ENCODE data around the gene NAP1L5. TPM values are rescaled to one million over a fixed set of nuclear protein-coding genes. Genes with fewer than 3 reads are reported as not detected.

The NAP1L5 gene
- total and polyA plus RNA-seq, 9 of the 15 experiments (the other 6 are each of a cell fraction or from before 2014, with no cell fraction given), result 2.4 to 10.6 (median 7.0) TPM

DNA sequence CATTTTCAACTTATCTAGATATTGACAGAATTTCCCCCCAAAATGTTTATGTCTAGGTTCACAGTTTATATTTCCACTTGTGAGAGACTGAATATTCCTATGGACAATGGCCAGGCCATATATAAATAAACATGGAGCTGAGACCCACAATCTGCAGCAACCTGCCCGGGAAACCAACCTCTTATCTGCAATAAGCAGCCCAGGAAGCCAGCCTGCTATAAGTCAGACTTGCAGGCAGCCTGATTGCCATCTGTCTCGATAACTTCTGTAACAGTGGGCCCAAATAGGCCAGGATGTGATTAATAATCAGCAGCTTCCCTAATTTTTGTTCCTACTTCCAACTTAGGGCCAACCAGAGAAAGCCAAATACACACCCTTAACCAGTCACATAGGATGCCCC, 5.2 kb upstream of the NAP1L5 start (continued):
- TF ChIP-seq, protein P1, sequence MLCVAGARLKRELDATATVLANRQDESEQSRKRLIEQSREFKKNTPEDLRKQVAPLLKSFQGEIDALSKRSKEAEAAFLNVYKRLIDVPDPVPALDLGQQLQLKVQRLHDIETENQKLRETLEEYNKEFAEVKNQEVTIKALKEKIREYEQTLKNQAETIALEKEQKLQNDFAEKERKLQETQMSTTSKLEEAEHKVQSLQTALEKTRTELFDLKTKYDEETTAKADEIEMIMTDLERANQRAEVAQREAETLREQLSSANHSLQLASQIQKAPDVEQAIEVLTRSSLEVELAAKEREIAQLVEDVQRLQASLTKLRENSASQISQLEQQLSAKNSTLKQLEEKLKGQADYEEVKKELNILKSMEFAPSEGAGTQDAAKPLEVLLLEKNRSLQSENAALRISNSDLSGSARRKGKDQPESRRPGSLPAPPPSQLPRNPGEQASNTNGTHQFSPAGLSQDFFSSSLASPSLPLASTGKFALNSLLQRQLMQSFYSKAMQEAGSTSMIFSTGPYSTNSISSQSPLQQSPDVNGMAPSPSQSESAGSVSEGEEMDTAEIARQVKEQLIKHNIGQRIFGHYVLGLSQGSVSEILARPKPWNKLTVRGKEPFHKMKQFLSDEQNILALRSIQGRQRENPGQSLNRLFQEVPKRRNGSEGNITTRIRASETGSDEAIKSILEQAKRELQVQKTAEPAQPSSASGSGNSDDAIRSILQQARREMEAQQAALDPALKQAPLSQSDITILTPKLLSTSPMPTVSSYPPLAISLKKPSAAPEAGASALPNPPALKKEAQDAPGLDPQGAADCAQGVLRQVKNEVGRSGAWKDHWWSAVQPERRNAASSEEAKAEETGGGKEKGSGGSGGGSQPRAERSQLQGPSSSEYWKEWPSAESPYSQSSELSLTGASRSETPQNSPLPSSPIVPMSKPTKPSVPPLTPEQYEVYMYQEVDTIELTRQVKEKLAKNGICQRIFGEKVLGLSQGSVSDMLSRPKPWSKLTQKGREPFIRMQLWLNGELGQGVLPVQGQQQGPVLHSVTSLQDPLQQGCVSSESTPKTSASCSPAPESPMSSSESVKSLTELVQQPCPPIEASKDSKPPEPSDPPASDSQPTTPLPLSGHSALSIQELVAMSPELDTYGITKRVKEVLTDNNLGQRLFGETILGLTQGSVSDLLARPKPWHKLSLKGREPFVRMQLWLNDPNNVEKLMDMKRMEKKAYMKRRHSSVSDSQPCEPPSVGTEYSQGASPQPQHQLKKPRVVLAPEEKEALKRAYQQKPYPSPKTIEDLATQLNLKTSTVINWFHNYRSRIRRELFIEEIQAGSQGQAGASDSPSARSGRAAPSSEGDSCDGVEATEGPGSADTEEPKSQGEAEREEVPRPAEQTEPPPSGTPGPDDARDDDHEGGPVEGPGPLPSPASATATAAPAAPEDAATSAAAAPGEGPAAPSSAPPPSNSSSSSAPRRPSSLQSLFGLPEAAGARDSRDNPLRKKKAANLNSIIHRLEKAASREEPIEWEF (CRISPR knock-in tag; IDR thresholded peaks at IDR 0.05), result no peak
- no peak for TF ChIP-seq EWSR1 (IDR thresholded peaks at IDR 0.05; ENCODE audit: borderline replicate concordance, low read depth, partially characterized antibody)
- TF ChIP-seq POLR2AphosphoS5 (IDR thresholded peaks at IDR 0.05; ENCODE audit: control insufficient read depth, insufficient read depth, low read depth, low read length), result peak; percentile 50; the same call in 1 of the 2 replicates
- peak; percentile 66 for TF ChIP-seq ARID1B (IDR thresholded peaks at IDR 0.05)
- TF ChIP-seq BDP1 (IDR thresholded peaks at IDR 0.05; ENCODE audit: insufficient read depth, insufficient read length), result no peak
- no peak for TF ChIP-seq RBM22 (IDR thresholded peaks at IDR 0.05; ENCODE audit: low read depth, low read length, poor library complexity, severe bottlenecking)
- no peak for TF ChIP-seq SMARCC2 (IDR thresholded peaks at IDR 0.05; ENCODE audit: low read depth)
- TF ChIP-seq, protein P2, sequence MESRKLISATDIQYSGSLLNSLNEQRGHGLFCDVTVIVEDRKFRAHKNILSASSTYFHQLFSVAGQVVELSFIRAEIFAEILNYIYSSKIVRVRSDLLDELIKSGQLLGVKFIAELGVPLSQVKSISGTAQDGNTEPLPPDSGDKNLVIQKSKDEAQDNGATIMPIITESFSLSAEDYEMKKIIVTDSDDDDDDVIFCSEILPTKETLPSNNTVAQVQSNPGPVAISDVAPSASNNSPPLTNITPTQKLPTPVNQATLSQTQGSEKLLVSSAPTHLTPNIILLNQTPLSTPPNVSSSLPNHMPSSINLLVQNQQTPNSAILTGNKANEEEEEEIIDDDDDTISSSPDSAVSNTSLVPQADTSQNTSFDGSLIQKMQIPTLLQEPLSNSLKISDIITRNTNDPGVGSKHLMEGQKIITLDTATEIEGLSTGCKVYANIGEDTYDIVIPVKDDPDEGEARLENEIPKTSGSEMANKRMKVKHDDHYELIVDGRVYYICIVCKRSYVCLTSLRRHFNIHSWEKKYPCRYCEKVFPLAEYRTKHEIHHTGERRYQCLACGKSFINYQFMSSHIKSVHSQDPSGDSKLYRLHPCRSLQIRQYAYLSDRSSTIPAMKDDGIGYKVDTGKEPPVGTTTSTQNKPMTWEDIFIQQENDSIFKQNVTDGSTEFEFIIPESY (CRISPR knock-in tag; IDR thresholded peaks at IDR 0.05), result 0 out of 2 replicates have a peak, but pooled peaks have one; percentile 15
- peak; percentile 64 for TF ChIP-seq TEAD4 (IDR thresholded peaks at IDR 0.05; ENCODE audit: low read length)
- TF ChIP-seq TEAD4 (CRISPR knock-in tag; IDR thresholded peaks at IDR 0.05; ENCODE audit: borderline replicate concordance), result no peak
- no peak for TF ChIP-seq TSC22D4 (tag; IDR thresholded peaks at IDR 0.05)
- TF ChIP-seq MCM3 (IDR thresholded peaks at IDR 0.05), result no peak
- TF ChIP-seq SMARCA4 (IDR thresholded peaks at IDR 0.05), result peak; percentile 22; the same call in 1 of the 2 replicates
- TF ChIP-seq POLR2G (IDR thresholded peaks at IDR 0.05; ENCODE audit: low read depth, low read length), result no peak
- no peak for TF ChIP-seq SMARCE1 (IDR thresholded peaks at IDR 0.05)
- TF ChIP-seq HNRNPH1 (optimal IDR thresholded peaks at IDR 0.05; ENCODE audit: low read depth, low read length), result no peak
- TF ChIP-seq ZNF3 (CRISPR knock-in tag; IDR thresholded peaks at IDR 0.05), result no peak
- no peak for TF ChIP-seq EP400 (IDR thresholded peaks at IDR 0.05)
- TF ChIP-seq, protein P3, sequence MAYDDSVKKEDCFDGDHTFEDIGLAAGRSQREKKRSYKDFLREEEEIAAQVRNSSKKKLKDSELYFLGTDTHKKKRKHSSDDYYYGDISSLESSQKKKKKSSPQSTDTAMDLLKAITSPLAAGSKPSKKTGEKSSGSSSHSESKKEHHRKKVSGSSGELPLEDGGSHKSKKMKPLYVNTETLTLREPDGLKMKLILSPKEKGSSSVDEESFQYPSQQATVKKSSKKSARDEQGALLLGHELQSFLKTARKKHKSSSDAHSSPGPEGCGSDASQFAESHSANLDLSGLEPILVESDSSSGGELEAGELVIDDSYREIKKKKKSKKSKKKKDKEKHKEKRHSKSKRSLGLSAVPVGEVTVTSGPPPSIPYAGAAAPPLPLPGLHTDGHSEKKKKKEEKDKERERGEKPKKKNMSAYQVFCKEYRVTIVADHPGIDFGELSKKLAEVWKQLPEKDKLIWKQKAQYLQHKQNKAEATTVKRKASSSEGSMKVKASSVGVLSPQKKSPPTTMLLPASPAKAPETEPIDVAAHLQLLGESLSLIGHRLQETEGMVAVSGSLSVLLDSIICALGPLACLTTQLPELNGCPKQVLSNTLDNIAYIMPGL (CRISPR knock-in tag; IDR thresholded peaks at IDR 0.05), result no peak
- TF ChIP-seq STAT5A (IDR thresholded peaks at IDR 0.05; ENCODE audit: borderline replicate concordance, low read length), result 0 out of 2 replicates have a peak, but pooled peaks have one; percentile 17
- no peak for TF ChIP-seq MAFG (tag; conservative IDR thresholded peaks at IDR 0.05)
- TF ChIP-seq CBFA2T3 (IDR thresholded peaks at IDR 0.05), result peak; percentile 80

Data from K562 (cell line).